HG02840 (cell line): Measurements from ENCODE around the gene ADGRA1.
"Not testable (repeated sequence)": the region's sequence is repeated elsewhere in the genome, so short reads cannot be mapped to it uniquely, and the experiment has no call there.

Source experiments
- ATAC-seq: cut with Tn5 transposase; IDR thresholded peaks from one replicate; pipeline ENCODE4 v1.9.1; 2021; ENCODE audit warnings: mild to moderate bottlenecking, moderate library complexity, moderate number of reproducible peaks; ENCODE audit not compliant: unreplicated experiment, low FRiP score

Gene ADGRA1

DNA sequence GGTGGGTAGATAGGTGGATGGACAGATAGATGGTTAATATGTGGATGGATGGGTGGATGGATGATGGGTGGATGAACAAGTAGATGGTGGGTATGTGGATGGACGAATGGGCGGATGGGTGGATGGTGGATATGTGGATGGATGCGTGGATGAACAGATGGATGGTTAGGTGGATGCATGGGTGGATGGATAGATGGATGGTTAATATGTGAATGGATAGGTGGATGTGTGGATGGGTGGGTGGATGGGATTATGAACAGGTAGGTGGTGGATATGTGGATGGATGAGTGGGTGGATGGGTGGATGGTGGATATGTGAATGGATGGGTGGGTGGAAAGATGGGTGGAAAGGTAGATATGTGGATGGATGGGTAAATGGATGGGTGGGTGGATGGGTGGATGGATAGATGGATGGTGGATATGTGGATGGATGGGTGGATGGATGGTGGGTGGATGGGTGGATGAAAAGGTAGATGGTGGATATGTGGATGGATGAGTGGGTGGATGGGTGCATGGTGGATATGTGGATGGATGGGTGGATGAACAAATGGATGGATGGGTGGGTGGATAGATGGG is 87.1 kb downstream of the ADGRA1 start:
- no peak for ATAC-seq

GRCh38 chr10:133175624-133176023 is 87.9 kb downstream of the ADGRA1 start:
- not testable (repeated sequence) for ATAC-seq

GRCh38 chr10:133176546-133176945 is 88.8 kb downstream of the ADGRA1 start:
- no peak for ATAC-seq

DNA sequence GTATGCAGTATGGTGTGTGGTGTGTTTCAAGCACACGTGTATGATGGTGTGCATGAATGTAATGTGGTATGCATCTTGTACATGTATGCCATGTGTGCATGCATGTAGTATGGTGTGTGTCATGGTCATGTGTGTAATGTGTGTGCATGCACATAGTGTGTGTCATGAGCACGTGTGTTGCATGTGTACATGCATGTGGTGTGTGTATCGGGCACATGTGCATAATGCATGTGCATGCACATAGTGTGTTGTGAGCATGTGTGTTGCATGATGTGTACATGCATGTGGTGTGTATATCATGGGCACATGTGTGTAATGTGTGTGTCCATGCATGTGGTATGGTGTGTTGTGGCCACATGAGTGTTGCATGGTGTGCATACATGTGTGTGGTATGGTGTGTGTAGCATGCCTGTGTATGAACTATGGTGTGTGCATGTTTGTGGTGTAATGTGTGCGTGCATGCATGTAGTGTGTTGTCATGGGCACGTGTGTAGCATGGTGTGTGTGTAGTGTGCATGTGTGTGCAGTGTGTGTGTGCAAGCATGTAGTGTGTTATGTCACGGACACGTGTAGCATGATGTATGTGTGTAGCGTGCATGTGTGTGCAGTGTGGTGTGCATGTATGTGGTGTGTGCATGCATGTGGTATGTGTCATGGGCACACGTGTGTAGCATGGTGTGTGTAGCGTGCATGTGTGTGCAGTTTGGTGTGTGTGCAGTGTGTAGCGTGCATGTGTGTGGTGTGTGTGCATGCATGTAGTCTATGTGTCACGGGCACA is 89.8 kb downstream of the ADGRA1 start:
- ATAC-seq = no peak

- no peak for ATAC-seq
These were observed 90.8 kb downstream of the ADGRA1 start for GRCh38 chr10:133178357-133179127.

GRCh38 chr10:133179128-133179520 is 91.4 kb downstream of the ADGRA1 start:
- ATAC-seq = no peak

GRCh38 chr10:133179651-133180050 is 91.9 kb downstream of the ADGRA1 start:
- ATAC-seq = no peak

- no peak for ATAC-seq
These were observed 92.7 kb downstream of the ADGRA1 start for GRCh38 chr10:133180192-133180964.

DNA sequence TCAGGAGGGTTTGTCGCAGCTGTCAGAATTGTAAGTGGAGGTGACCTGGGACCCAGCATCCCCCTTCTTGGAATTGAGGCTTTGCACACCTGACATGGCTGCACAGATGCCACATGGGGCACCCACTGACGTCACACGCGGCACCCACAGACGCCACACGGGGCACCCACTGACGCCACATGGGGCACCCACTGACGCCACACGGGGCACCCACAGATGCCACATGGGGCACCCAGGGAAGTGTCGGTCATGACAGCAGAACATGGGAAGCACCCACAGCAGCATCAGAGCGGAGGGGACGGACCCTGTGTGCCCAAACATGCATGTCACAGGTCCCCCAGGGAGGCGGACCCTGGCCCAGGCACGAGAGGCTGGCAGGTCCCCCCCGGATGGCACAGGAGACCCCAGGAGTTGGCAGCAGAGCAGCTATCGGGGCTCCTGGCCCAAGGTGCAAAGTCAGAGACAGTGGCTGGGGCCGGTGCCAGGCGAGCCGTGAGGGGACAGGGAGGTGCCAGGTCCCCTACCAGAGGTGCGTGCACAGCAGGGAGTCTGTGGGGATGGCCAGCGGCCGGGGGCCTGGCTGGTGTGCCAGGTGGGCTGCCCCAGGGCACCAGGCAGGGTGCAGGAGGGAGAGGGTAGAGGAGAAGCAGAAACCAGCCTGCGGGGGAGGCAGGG is 93.4 kb downstream of the ADGRA1 start:
- ATAC-seq = no peak
